OCI-LY7 (cell line): ENCODE results near the gene PIM2.

Experiments used
- CTCF ChIP-seq: fragments of 200-600 bp; sonication (generic); conservative IDR thresholded peaks from 2 replicates; pipeline ENCODE4 v1.5.1; 2014; ENCODE audit warnings: mild to moderate bottlenecking, antibody characterized with exemption, low read length, moderate library complexity, mixed read lengths
- EZH2phosphoT487 ChIP-seq: fragments of 200-600 bp; sonication (generic); IDR thresholded peaks from 2 replicates; pipeline ENCODE4 v1.6.1; 2018; ENCODE audit warnings: low read depth, borderline replicate concordance, mild to moderate bottlenecking, mixed run types, antibody characterized with exemption, low read length, moderate library complexity, mixed read lengths

- TF ChIP-seq CTCF: no peak
- TF ChIP-seq EZH2phosphoT487: no peak
Measured at GRCh38 chrX:48927736-48928382, 9.0 kb upstream of the PIM2 start.
